Adrenal gland (tissue), 12 donors: Measurements from ENCODE around the gene ARHGAP10. TPM values are rescaled to one million over a fixed set of nuclear protein-coding genes. Genes with fewer than 3 reads are reported as not detected.

ENCODE experiments used
- DNase-seq, 7 donors: peaks; one replicate each; pipeline ENCODE4 v3.0.0-alpha.2; 2019 to 2020
- H3K27ac ChIP-seq, 5 donors: fragments of 200-600 bp; sonication (generic) in 4 of 5; 1 replicate in 3 of 5; 2 replicates in 2 of 5; pipeline versions ENCODE4 v1.5.1 to v1.8.0; 2016 to 2020; ENCODE audit warnings: mild to moderate bottlenecking in 1 of 5
- H3K27me3 ChIP-seq: fragments of 200-600 bp; 2 replicates; pipeline ENCODE4 v1.8.0; 2021
- H3K36me3 ChIP-seq, 2 donors: fragments of 200-600 bp; replicated peaks in 1 of 2; 1 replicate in 1 of 2; 2 replicates in 1 of 2; pipeline versions ENCODE4 v1.5.1 to v1.8.0; 2018 to 2022
- H3K4me1 ChIP-seq, 2 donors: fragments of 200-600 bp; replicated peaks in 1 of 2; 1 replicate in 1 of 2; 2 replicates in 1 of 2; pipeline versions ENCODE4 v1.5.1 to v1.8.0; 2018 to 2021
- H3K4me3 ChIP-seq, 4 donors: fragments of 200-600 bp; sonication (generic) in 3 of 4; one replicate each; pipeline ENCODE4 v1.5.1; 2016 to 2018
- H3K9me3 ChIP-seq, 3 donors: fragments of 200-600 bp; sonication (generic) in 1 of 3; replicated peaks in 1 of 3; 1 replicate in 2 of 3; 2 replicates in 1 of 3; pipeline versions ENCODE4 v1.5.1 to v1.8.0; 2016 to 2021
- CTCF ChIP-seq, 6 experiments: fragments of 450-650 bp in 4 of 6; fragments of 200-600 bp in 2 of 6; sonication (generic) in 1 of 6; IDR thresholded peaks; 1 replicate in 5 of 6; 2 replicates in 1 of 6; pipeline versions ENCODE4 v1.5.1 to v1.8.0; 2016 to 2021; ENCODE audit warnings: antibody characterized with exemption in 6 of 6, mild to moderate bottlenecking in 2 of 6, moderate library complexity in 1 of 6
- POLR2A ChIP-seq, 2 donors: fragments of 450-650 bp; IDR thresholded peaks; one replicate each; pipeline ENCODE4 v1.6.1; 2017; ENCODE audit warnings: antibody characterized with exemption in 2 of 2, mild to moderate bottlenecking in 2 of 2, moderate library complexity in 1 of 2
- WGBS, 4 donors: extraction: QIAGEN DNeasy Blood & Tissue Kit in 2 of 4; methylation state at CpG; one replicate each; pipeline versions ENCODE4 v1.1.5 to v1.1.7; 2013 to 2017; 5-methylcytosine and 5-hydroxymethylcytosine counted together
- intact Hi-C, 2 donors: fragments of 100-400 bp; cut with DNase I; formaldehyde crosslinking; loops; one replicate each; pipeline versions ENCODE4 v1.14.1 to v1.15.0; 2022 to 2023
- polyA plus RNA-seq, 3 donors: library from polyadenylated mRNA; stranded (reverse); fragments of 200-250 nt in 2 of 3; fragments of 350-450 nt in 1 of 3; fragmentation: Illumina TruSeq in 1 of 3; extraction: RNeasy Lipid Tissue Mini Kit (QIAGEN cat#74804) in 1 of 3; gene quantifications; one replicate each; pipeline ENCODE4 v1.2.3, GENCODE V29; 2013 to 2014
- total RNA-seq, 9 donors: library from RNA; depleted of rRNA in 4 of 9; stranded (reverse); fragments of >200 nt in 4 of 9; fragments of 120-200 nt in 1 of 9; fragmentation: NEBNext Ultra II Directional in 1 of 9; extraction: Animal tissue kit (Norgen Biotek cat#: 25700) in 1 of 9; gene quantifications; one replicate each; pipeline versions ENCODE4 v1.1.0 to v1.2.4, GENCODE V29; 2013 to 2023
- donor health status: healthy with polysubstance abuse.
- donor health status: Bipolar disorder and iron deficiency.
- donor health status: DM: yes; HTN: yes; CAD: no.
- donor health status: DM: no; HTN: no; CAD: no.
- donor health status: DM: no; HTN: no; CAD: no.
- donor health status: DM: yes; HTN: yes; CAD: no.

Gene ARHGAP10
- total and polyA plus RNA-seq, 12 donors = 7.0 to 40.8 (median 22.1) TPM

GRCh38 chr4:147747787-147748454 is 16.0 kb downstream of the ARHGAP10 start:
- intact Hi-C loops = no loop called here
- Histone ChIP-seq H3K27me3 (no peaks in the 10 kb centered on the region), H3K36me3 (no peaks in the 10 kb centered on the region), H3K9me3 (no peaks in the 10 kb centered on the region), H3K27ac (no peak overlapping the region), H3K4me3 (no peak overlapping the region), H3K4me1 (peaks cover 0 to 2% of the 10 kb centered on the region in 2 donors)
- 77 to 92% (median 90%) methylated on average over 5 of the region's 5 CpGs for WGBS, 4 donors
- DNase-seq = no peak
- TF ChIP-seq POLR2A (IDR thresholded peaks at IDR 0.05) = no peak

GRCh38 chr4:147749811-147750321 is 18.0 kb downstream of the ARHGAP10 start:
- no peak overlapping the region for H3K27ac ChIP-seq
- no peak overlapping the region for H3K4me3 ChIP-seq
- 73 to 81% (median 77%) methylated on average over 3 of the region's 3 CpGs for WGBS, 4 donors
- no peaks in the 10 kb centered on the region for H3K27me3 ChIP-seq
- intact Hi-C loops = no loop called here
- H3K4me1 ChIP-seq = peaks cover 0 to under 1% of the 10 kb centered on the region in 2 donors
- no peak for DNase-seq
- H3K36me3 ChIP-seq = no peaks in the 10 kb centered on the region
- TF ChIP-seq POLR2A (IDR thresholded peaks at IDR 0.05) (no peak), CTCF (IDR thresholded peaks at IDR 0.05) (no peak)
- H3K9me3 ChIP-seq = no peaks in the 10 kb centered on the region

GRCh38 chr4:147753047-147753446 is 21.2 kb downstream of the ARHGAP10 start:
- no peaks in the 10 kb centered on the region for H3K27me3 ChIP-seq
- H3K36me3 ChIP-seq = no peaks in the 10 kb centered on the region
- no peak overlapping the region for H3K4me3 ChIP-seq
- TF ChIP-seq POLR2A (IDR thresholded peaks at IDR 0.05) (no peak), CTCF (IDR thresholded peaks at IDR 0.05) (no peak)
- no peak for DNase-seq
- intact Hi-C loops = no loop called here
- WGBS, 4 donors = 80 to 86% (median 82%) methylated on average over 4 of the region's 4 CpGs
- H3K9me3 ChIP-seq = no peaks in the 10 kb centered on the region
- H3K27ac ChIP-seq = no peak overlapping the region
- peaks cover 16% of the 10 kb centered on the region in 2 donors for H3K4me1 ChIP-seq

- Histone ChIP-seq H3K27ac (no peak overlapping the region), H3K9me3 (no peaks in the 10 kb centered on the region), H3K4me3 (no peak overlapping the region), H3K4me1 (peaks cover 16% of the 10 kb centered on the region in 2 donors), H3K27me3 (no peaks in the 10 kb centered on the region), H3K36me3 (no peaks in the 10 kb centered on the region)
- WGBS, 4 donors = 59 to 79% (median 73%) methylated on average over 3 of the region's 3 CpGs
- TF ChIP-seq CTCF (IDR thresholded peaks at IDR 0.05) (no peak), POLR2A (IDR thresholded peaks at IDR 0.05) (no peak)
- no peak for DNase-seq
- intact Hi-C loops = no loop called here
These were observed 22.2 kb downstream of the ARHGAP10 start for GRCh38 chr4:147754037-147754445.
